H1 (cell line): ENCODE data around the gene ZBTB16.

Source experiments
- CHD1 ChIP-seq: IDR thresholded peaks from 2 replicates; pipeline ENCODE4 v1.6.1; 2012; ENCODE audit warnings: low read depth, low read length, improper control_type of control experiment
- CTCF ChIP-seq, 3 experiments: IDR thresholded peaks; 1 replicate in 2 of 3; 2 replicates in 1 of 3; pipeline versions ENCODE4 v1.5.1 to v1.6.1; 2011; ENCODE audit warnings: low read length in 3 of 3, mild to moderate bottlenecking in 3 of 3, inconsistent platforms in 2 of 3, low read depth in 1 of 3, moderate library complexity in 1 of 3; ENCODE audit not compliant: insufficient read depth in 1 of 3; ENCODE audit errors: control extremely low read depth in 1 of 3
- POLR2A ChIP-seq, 2 experiments: IDR thresholded peaks; 1 replicate in 1 of 2; 2 replicates in 1 of 2; pipeline ENCODE4 v1.6.1; 2011; ENCODE audit warnings: low read depth in 2 of 2, low read length in 2 of 2, mild to moderate bottlenecking in 2 of 2; ENCODE audit errors: control extremely low read depth in 1 of 2
- POLR2AphosphoS5 ChIP-seq: IDR thresholded peaks from 2 replicates; pipeline ENCODE4 v1.6.1; 2011; ENCODE audit warnings: low read depth, low read length
- RBBP5 ChIP-seq: IDR thresholded peaks from 2 replicates; pipeline ENCODE4 v1.7.1; 2012; ENCODE audit warnings: low read depth, mild to moderate bottlenecking, inconsistent platforms, low read length, moderate library complexity, borderline replicate concordance
- TBP ChIP-seq: IDR thresholded peaks from 2 replicates; pipeline ENCODE4 v1.6.1; 2011; ENCODE audit warnings: low read depth, low read length, improper control_type of control experiment
- YY1 ChIP-seq: IDR thresholded peaks from 2 replicates; pipeline ENCODE4 v1.6.1; 2011; ENCODE audit warnings: low read depth, mild to moderate bottlenecking, low read length

GRCh38 chr11:114105611-114106010 lies 46.1 kb downstream of the ZBTB16 start:
- TF ChIP-seq POLR2AphosphoS5 (no peak), RBBP5 (no peak), TBP (no peak), CHD1 (no peak), CTCF (IDR thresholded peaks at IDR 0.05; ENCODE audit: control extremely low read depth in 1 of 3, insufficient read depth in 1 of 3, low read depth in 1 of 3, low read length in 3 of 3) (no peak), YY1 (no peak), POLR2A (IDR thresholded peaks at IDR 0.05; ENCODE audit: control extremely low read depth in 1 of 2, low read depth in 2 of 2, low read length in 2 of 2) (no peak)
